Coronary artery (tissue), 2 donors: Measurements from ENCODE around the gene CEMIP.
"Not testable (repeated sequence)": the region's sequence is repeated elsewhere in the genome, so short reads cannot be mapped to it uniquely, and the experiment has no call there.

Experiments
- DNase-seq: peaks from one replicate; pipeline ENCODE4 v3.0.0-alpha.2; 2017; ENCODE audit warnings: low spot score
- H3K27ac ChIP-seq, 2 donors: fragments of 200-600 bp; sonication (generic); one replicate each; pipeline ENCODE4 v1.5.1; 2016 to 2019
- H3K4me3 ChIP-seq: fragments of 200-600 bp; sonication (generic); 2 replicates; pipeline ENCODE4 v1.5.1; 2016; ENCODE audit warnings: mild to moderate bottlenecking, moderate library complexity
- TF ChIP-seq, protein P1 (sequence below): fragments of 200-600 bp; sonication (generic); IDR thresholded peaks from one replicate; pipeline ENCODE4 v1.5.1; 2019; ENCODE audit warnings: antibody characterized with exemption

Gene CEMIP

DNA sequence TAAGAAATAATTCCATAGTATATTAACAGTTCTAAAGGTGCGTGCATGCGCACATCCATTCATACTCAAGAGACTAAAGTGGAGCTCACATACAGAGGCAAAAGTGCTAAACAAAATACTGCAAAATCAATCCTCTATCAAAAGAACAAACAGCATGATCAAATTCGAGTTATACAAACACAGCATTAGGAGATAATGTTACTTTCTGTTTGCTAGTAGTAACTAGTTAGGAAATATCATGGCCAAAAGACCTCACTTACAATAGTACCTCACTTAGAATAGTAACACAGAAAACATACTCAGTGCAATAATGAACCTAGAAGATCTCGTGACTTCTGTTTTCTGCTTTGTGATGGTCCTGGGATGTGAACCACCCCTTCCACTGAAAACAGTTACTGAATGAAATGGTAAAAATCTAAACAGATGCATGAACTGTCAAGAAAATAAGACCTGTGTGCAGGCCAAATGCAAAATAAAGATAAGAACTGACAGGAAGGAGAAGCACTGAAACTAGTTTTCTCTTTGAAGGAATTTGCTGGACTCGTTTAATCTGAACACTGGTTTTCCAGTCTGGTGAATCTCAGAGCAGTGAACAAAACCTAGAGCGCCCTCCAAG lies 20.9 kb upstream of the CEMIP start:
- DNase-seq, result no peak
- H3K27ac ChIP-seq, result no peak overlapping the region
- no peak overlapping the region for H3K4me3 ChIP-seq
- TF ChIP-seq, protein P1, sequence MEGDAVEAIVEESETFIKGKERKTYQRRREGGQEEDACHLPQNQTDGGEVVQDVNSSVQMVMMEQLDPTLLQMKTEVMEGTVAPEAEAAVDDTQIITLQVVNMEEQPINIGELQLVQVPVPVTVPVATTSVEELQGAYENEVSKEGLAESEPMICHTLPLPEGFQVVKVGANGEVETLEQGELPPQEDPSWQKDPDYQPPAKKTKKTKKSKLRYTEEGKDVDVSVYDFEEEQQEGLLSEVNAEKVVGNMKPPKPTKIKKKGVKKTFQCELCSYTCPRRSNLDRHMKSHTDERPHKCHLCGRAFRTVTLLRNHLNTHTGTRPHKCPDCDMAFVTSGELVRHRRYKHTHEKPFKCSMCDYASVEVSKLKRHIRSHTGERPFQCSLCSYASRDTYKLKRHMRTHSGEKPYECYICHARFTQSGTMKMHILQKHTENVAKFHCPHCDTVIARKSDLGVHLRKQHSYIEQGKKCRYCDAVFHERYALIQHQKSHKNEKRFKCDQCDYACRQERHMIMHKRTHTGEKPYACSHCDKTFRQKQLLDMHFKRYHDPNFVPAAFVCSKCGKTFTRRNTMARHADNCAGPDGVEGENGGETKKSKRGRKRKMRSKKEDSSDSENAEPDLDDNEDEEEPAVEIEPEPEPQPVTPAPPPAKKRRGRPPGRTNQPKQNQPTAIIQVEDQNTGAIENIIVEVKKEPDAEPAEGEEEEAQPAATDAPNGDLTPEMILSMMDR, result no peak

DNA sequence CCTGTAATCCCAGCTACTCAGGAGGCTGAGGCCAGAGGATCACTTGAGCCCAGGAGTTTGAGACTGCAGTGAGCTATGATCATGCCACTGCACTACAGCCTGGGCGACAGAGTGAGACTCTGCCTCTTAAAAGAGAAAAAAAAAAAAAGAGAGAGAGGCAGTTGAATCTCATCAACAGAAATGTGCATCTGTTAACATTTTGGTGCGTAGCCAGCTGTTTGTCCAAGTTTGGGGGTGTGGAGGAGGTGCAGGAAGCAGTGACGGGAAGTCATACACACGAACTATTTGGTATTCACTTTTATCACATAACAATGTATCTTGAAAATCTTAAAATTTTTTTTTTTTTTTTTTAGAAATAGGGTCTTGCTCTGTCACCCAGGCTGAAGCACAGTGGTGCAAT lies 18.2 kb upstream of the CEMIP start:
- DNase-seq, result no peak
- H3K4me3 ChIP-seq, result no peak overlapping the region
- TF ChIP-seq, protein P1, result no peak
- no peak overlapping the region for H3K27ac ChIP-seq

DNA sequence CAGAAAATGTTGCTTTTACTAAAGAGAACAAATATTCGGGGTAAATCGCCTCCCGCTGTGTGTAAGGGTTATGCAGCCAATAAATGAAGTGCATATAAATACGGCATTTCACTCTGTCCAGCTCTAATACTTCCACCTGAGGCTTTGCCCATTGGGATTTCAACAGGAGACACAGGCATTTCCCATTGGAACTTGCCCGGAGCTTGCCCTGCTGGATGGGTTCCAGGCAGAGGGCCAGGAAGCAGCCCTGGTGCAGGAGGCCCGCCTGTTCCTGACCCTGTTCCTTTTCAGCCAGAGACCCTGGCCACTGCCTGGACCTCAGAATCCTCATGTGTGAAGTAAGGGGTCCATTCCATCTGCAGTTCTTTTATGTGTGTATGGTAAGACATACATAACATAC lies 17.4 kb upstream of the CEMIP start:
- DNase-seq, result no peak
- TF ChIP-seq, protein P1, result no peak
- H3K4me3 ChIP-seq, result no peak overlapping the region
- H3K27ac ChIP-seq, result no peak overlapping the region

DNA sequence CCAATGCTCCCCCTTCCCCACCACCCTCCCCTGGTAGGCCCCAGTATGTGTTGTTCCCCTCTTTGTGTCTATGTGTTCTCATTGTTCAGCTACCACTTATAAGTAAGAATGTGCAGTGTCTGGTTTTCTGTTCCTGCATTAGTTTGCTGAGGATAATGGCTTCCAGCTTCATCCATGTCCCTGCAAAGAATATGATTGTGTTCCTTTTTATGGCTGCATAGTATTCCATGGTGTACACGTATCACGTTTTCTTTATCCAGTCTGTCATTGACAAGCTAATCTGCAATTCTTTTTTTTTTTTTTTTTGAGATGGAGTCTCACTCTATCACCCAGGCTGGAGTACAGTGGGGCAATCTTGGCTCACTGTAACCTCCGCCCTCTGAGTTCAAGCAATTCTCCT lies 15.9 kb upstream of the CEMIP start:
- not testable (repeated sequence) for H3K27ac ChIP-seq, DNase-seq, H3K4me3 ChIP-seq

DNA sequence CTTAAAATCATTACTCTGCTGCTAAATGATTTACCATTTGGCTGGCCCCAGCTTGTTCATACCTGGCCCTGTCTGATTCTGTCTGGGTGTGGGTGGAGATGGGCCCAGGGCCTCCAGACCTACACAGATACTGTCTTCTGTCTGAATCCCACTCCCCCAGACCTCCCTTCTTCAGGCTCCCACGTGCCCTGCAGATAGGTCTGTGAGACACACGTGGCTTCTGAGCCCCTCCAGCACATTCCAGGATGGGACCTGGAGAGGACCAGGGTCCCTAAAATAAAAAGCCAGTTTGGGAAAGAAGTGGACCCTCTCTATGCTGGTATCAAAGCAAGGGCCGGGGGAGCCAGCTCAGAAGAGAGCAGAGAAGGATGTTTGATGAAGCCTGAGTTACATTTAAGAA lies 14.6 kb upstream of the CEMIP start:
- DNase-seq, result no peak

DNA sequence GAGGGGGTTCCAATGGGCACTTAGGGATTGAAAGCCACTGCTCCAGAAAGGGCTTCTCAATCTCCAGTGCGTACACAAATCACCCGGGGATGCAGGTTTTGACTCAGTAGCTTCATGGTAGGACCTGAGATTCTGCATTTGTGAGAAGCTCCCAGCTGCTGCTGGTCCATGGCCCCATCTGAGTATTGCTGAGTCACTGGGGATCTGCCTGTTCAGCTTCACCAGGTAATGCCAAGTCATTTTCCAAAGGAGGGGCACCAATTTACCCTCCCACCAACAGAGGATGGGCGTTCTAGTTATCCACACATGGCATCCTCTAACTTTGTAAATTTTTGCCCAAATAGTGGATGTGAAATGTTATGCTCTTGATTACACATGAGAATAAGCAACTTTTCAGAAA lies 12.9 kb upstream of the CEMIP start:
- H3K27ac ChIP-seq, result no peak overlapping the region
- TF ChIP-seq, protein P1, result no peak
- no peak for DNase-seq
- no peak overlapping the region for H3K4me3 ChIP-seq

More for the DNA sequence above, 14.6 kb upstream of the CEMIP start:
- H3K4me3 ChIP-seq, result no peak overlapping the region
- TF ChIP-seq, protein P1, result no peak
- no peak overlapping the region for H3K27ac ChIP-seq

DNA sequence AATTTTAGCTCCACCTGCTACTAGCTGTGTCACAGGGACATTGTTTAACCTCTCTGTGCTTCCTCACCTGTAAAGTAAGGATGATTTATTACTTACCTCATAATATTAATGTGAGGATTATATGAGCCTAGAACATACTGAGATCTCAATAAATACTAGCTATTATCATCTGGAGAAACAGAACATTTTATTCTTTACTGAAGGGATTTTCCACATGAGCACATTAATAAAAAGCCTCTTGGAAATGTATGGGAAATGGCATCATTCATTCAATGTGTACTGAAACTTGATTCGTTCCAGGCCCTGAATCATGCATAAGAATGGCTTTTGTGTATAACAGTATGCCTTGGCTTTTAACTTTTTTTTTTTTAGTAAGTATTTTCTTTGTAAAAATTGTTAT lies 11.0 kb upstream of the CEMIP start:
- Histone ChIP-seq H3K27ac (no peak overlapping the region), H3K4me3 (no peak overlapping the region)
- no peak for DNase-seq
- TF ChIP-seq, protein P1, result no peak
